HG02943 (cell line): Measurements from ENCODE around the gene CCDC117.
"Not testable (repeated sequence)": the region's sequence is repeated elsewhere in the genome, so short reads cannot be mapped to it uniquely, and the experiment has no call there.

ENCODE experiments used
- ATAC-seq: cut with Tn5 transposase; IDR thresholded peaks from one replicate; pipeline ENCODE4 v1.9.1; 2021; ENCODE audit warnings: mild to moderate bottlenecking, low read depth, moderate library complexity; ENCODE audit not compliant: unreplicated experiment

The CCDC117 gene

GRCh38 chr22:28799606-28800307, 27.3 kb downstream of the CCDC117 start:
- peak; percentile 28 for ATAC-seq

- peak; percentile 82 for ATAC-seq
Observed at GRCh38 chr22:28800308-28801041, 28.0 kb downstream of the CCDC117 start, which contains the start of gene XBP1. Gene XBP1 (minus strand): TSS chr22:28800569.

- no peak for ATAC-seq
Observed at GRCh38 chr22:28801845-28802594, 29.5 kb downstream of the CCDC117 start.

GRCh38 chr22:28802595-28803123, 30.2 kb downstream of the CCDC117 start:
- ATAC-seq: no peak

- not testable (repeated sequence) for ATAC-seq
Observed at GRCh38 chr22:28805426-28805825, 32.9 kb downstream of the CCDC117 start.

GRCh38 chr22:28808716-28809355, 36.3 kb downstream of the CCDC117 start:
- no peak for ATAC-seq

- ATAC-seq: no peak
Observed at GRCh38 chr22:28810821-28811491, 38.5 kb downstream of the CCDC117 start.

GRCh38 chr22:28812516-28812915, 40.0 kb downstream of the CCDC117 start:
- no peak for ATAC-seq

- ATAC-seq: no peak
Observed at GRCh38 chr22:28813772-28814518, 41.5 kb downstream of the CCDC117 start.

GRCh38 chr22:28815111-28815510, 42.6 kb downstream of the CCDC117 start:
- ATAC-seq: no peak

- ATAC-seq: no peak
Observed at GRCh38 chr22:28815729-28816128, 43.2 kb downstream of the CCDC117 start.

GRCh38 chr22:28817064-28817463, 44.6 kb downstream of the CCDC117 start:
- no peak for ATAC-seq

GRCh38 chr22:28817919-28818859, 45.7 kb downstream of the CCDC117 start:
- no peak for ATAC-seq

- ATAC-seq: no peak
Observed at GRCh38 chr22:28819253-28820096, 47.0 kb downstream of the CCDC117 start.

- no peak for ATAC-seq
Observed at GRCh38 chr22:28820885-28821284, 48.4 kb downstream of the CCDC117 start.

GRCh38 chr22:28821452-28821851, 49.0 kb downstream of the CCDC117 start:
- ATAC-seq: no peak

GRCh38 chr22:28822930-28823551, 50.5 kb downstream of the CCDC117 start:
- no peak for ATAC-seq
